ENCODE results near the gene MGAT5. TPM values are rescaled to one million over a fixed set of nuclear protein-coding genes. Genes with fewer than 3 reads are reported as not detected.

The MGAT5 gene
- total RNA-seq, 1 experiment from 2014 or later: 22.1 TPM

DNA sequence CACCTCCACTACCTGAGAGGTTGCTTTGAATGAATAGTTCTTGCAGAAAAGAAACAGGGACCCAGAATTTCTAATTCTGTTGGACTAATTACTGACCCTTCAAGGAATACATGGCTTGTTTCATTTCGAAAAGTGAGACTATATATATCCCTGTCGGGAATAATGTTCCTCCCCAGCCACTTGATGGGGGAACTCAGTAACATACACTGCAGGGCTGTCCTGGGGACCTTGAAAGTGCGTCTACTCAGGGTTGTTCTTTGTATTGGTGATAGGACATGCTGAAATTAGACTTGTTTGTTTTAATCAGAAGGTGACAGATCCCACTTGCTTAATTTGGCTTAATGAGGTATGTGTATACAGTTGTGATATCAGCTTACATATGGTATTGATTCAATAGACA, 25.5 kb downstream of the MGAT5 start:
- no peaks in the 10 kb centered on the region for H3K9me3 Mint-ChIP-seq (ENCODE audit: unreplicated experiment)
- TF ChIP-seq CTCF (IDR thresholded peaks at IDR 0.05; ENCODE audit: insufficient read depth in 1 of 2, low read depth in 1 of 2, low read length in 1 of 2, severe bottlenecking in 1 of 2, unreplicated experiment in 1 of 2): no peak
- DNase-seq: no peak
- ChIA-PET POLR2A (no interaction called here), CTCF (no interaction called here)
- H3K4me3 ChIP-seq (ENCODE audit: low read depth, low read length): no peak overlapping the region
- no peaks in the 10 kb centered on the region for H3K36me3 Mint-ChIP-seq (ENCODE audit: insufficient read depth, unreplicated experiment)
- no peaks in the 10 kb centered on the region for H3K36me3 ChIP-seq (ENCODE audit: control insufficient read depth, insufficient read depth, low read length)
- H3K4me1 ChIP-seq: no peaks in the 10 kb centered on the region
- intact Hi-C loops (cut with micrococcal nuclease; ENCODE audit: unreplicated experiment): no loop called here
- no peaks in the 10 kb centered on the region for H3K27me3 ChIP-seq (replicated peaks; ENCODE audit: control insufficient read depth, insufficient read depth, low read length)
- H3K27ac Mint-ChIP-seq (ENCODE audit: unreplicated experiment): no peak overlapping the region
- H3K4me3 Mint-ChIP-seq (ENCODE audit: unreplicated experiment): no peak overlapping the region
- H3K4me1 Mint-ChIP-seq (ENCODE audit: low read depth, unreplicated experiment): no peaks in the 10 kb centered on the region
- no peaks in the 10 kb centered on the region for H3K27me3 Mint-ChIP-seq (ENCODE audit: insufficient read depth, unreplicated experiment)
- no peaks in the 10 kb centered on the region for H3K9me3 ChIP-seq
- no TSS peak for BruUV-seq (replicated peaks)

GRCh38 chr2:134280231-134280630, 26.4 kb downstream of the MGAT5 start:
- Histone ChIP-seq H3K9me3 (no peaks in the 10 kb centered on the region), H3K4me3 (ENCODE audit: low read depth, low read length) (no peak overlapping the region), H3K4me1 (no peaks in the 10 kb centered on the region), H3K27me3 (replicated peaks; ENCODE audit: control insufficient read depth, insufficient read depth, low read length) (no peaks in the 10 kb centered on the region), H3K36me3 (ENCODE audit: control insufficient read depth, insufficient read depth, low read length) (no peaks in the 10 kb centered on the region)
- intact Hi-C loops (cut with micrococcal nuclease; ENCODE audit: unreplicated experiment): no loop called here
- Mint-ChIP-seq H3K4me1 (ENCODE audit: low read depth, unreplicated experiment) (no peaks in the 10 kb centered on the region), H3K27ac (ENCODE audit: unreplicated experiment) (no peak overlapping the region), H3K4me3 (ENCODE audit: unreplicated experiment) (no peak overlapping the region), H3K27me3 (ENCODE audit: insufficient read depth, unreplicated experiment) (no peaks in the 10 kb centered on the region), H3K9me3 (ENCODE audit: unreplicated experiment) (no peaks in the 10 kb centered on the region), H3K36me3 (ENCODE audit: insufficient read depth, unreplicated experiment) (no peaks in the 10 kb centered on the region)
- TF ChIP-seq CTCF (IDR thresholded peaks at IDR 0.05; ENCODE audit: insufficient read depth in 1 of 2, low read depth in 1 of 2, low read length in 1 of 2, severe bottlenecking in 1 of 2, unreplicated experiment in 1 of 2): no peak
- no TSS peak for BruUV-seq (replicated peaks)
- no peak for DNase-seq
- POLR2A ChIA-PET: no interaction called here
- CTCF ChIA-PET: no interaction called here

- no peak overlapping the region for H3K4me3 ChIP-seq (ENCODE audit: low read depth, low read length)
- H3K27ac Mint-ChIP-seq (ENCODE audit: unreplicated experiment): no peak overlapping the region
- no peaks in the 10 kb centered on the region for H3K36me3 ChIP-seq (ENCODE audit: control insufficient read depth, insufficient read depth, low read length)
- no peaks in the 10 kb centered on the region for H3K27me3 Mint-ChIP-seq (ENCODE audit: insufficient read depth, unreplicated experiment)
- H3K4me3 Mint-ChIP-seq (ENCODE audit: unreplicated experiment): no peak overlapping the region
- no peaks in the 10 kb centered on the region for H3K4me1 Mint-ChIP-seq (ENCODE audit: low read depth, unreplicated experiment)
- TF ChIP-seq CTCF (IDR thresholded peaks at IDR 0.05; ENCODE audit: insufficient read depth in 1 of 2, low read depth in 1 of 2, low read length in 1 of 2, severe bottlenecking in 1 of 2, unreplicated experiment in 1 of 2): no peak
- no peaks in the 10 kb centered on the region for H3K4me1 ChIP-seq
- intact Hi-C loops (cut with micrococcal nuclease; ENCODE audit: unreplicated experiment): no loop called here
- ChIA-PET POLR2A (no interaction called here), CTCF (no interaction called here)
- no peaks in the 10 kb centered on the region for H3K36me3 Mint-ChIP-seq (ENCODE audit: insufficient read depth, unreplicated experiment)
- no peaks in the 10 kb centered on the region for H3K9me3 ChIP-seq
- H3K9me3 Mint-ChIP-seq (ENCODE audit: unreplicated experiment): no peaks in the 10 kb centered on the region
- no TSS peak for BruUV-seq (replicated peaks)
- DNase-seq: no peak
- H3K27me3 ChIP-seq (replicated peaks; ENCODE audit: control insufficient read depth, insufficient read depth, low read length): no peaks in the 10 kb centered on the region
Observed at GRCh38 chr2:134280726-134281125, 26.9 kb downstream of the MGAT5 start.

Data from Caco-2 (cell line).